Hepatocyte (in vitro differentiated cells): ENCODE results near the gene AXIN1. TPM values are rescaled to one million over a fixed set of nuclear protein-coding genes. Genes with fewer than 3 reads are reported as not detected.
A peak's percentile ranks its signal among the peaks of the same experiment; 100 is the strongest.

ENCODE experiments used
- DNase-seq: peaks from one replicate; pipeline ENCODE4 v3.0.0-alpha.2; 2016; ENCODE audit warnings: low spot score
- H2AFZ ChIP-seq: fragments of 200-600 bp; sonication (generic); 2 replicates; pipeline ENCODE4 v1.6.0; 2016; ENCODE audit warnings: antibody characterized with exemption, mild to moderate bottlenecking
- H3K27ac ChIP-seq: fragments of 200-600 bp; sonication (generic); 2 replicates; pipeline ENCODE4 v1.5.1; 2016; ENCODE audit warnings: mild to moderate bottlenecking
- H3K27me3 ChIP-seq: fragments of 200-600 bp; sonication (generic); 2 replicates; pipeline ENCODE4 v1.6.1; 2016
- H3K36me3 ChIP-seq: fragments of 200-600 bp; sonication (generic); replicated peaks from 2 replicates; pipeline ENCODE4 v1.5.1; 2016; ENCODE audit warnings: low read depth; ENCODE audit not compliant: insufficient read depth
- H3K4me1 ChIP-seq: fragments of 200-600 bp; sonication (generic); 2 replicates; pipeline ENCODE4 v1.5.1; 2016; ENCODE audit warnings: mild to moderate bottlenecking, moderate library complexity; ENCODE audit not compliant: insufficient read depth
- H3K4me2 ChIP-seq: fragments of 200-600 bp; sonication (generic); 2 replicates; pipeline ENCODE4 v1.6.0; 2016
- H3K4me3 ChIP-seq: fragments of 200-600 bp; sonication (generic); 2 replicates; pipeline ENCODE4 v1.5.1; 2016; ENCODE audit warnings: mild to moderate bottlenecking
- H3K79me2 ChIP-seq: fragments of 200-600 bp; sonication (generic); 2 replicates; pipeline ENCODE4 v1.6.0; 2017; ENCODE audit warnings: mild to moderate bottlenecking
- H3K9me2 ChIP-seq: fragments of 200-600 bp; sonication (generic); replicated peaks from 2 replicates; pipeline ENCODE4 v1.6.0; 2017; ENCODE audit warnings: mild to moderate bottlenecking; ENCODE audit not compliant: insufficient read depth
- H3K9me3 ChIP-seq: fragments of 200-600 bp; sonication (generic); 2 replicates; pipeline ENCODE4 v1.5.1; 2016; ENCODE audit warnings: low read depth, mild to moderate bottlenecking
- H4K20me1 ChIP-seq: fragments of 200-600 bp; sonication (generic); 2 replicates; pipeline ENCODE4 v1.6.0; 2016; ENCODE audit warnings: mild to moderate bottlenecking; ENCODE audit not compliant: insufficient read depth, poor library complexity, severe bottlenecking
- EZH2 ChIP-seq: fragments of 200-600 bp; sonication (generic); IDR thresholded peaks from 2 replicates; pipeline ENCODE4 v1.6.1; 2016; ENCODE audit warnings: antibody characterized with exemption, mild to moderate bottlenecking, borderline replicate concordance
- EZH2phosphoT487 ChIP-seq: fragments of 200-600 bp; sonication (generic); IDR thresholded peaks from one replicate; pipeline ENCODE4 v1.6.1; 2018; ENCODE audit warnings: antibody characterized with exemption, mild to moderate bottlenecking, low read depth, moderate library complexity; ENCODE audit not compliant: unreplicated experiment, severe bottlenecking
- whole genome bisulfite sequencing: methylation state at CpG from one replicate; pipeline ENCODE4 v1.1.6; 2016; ENCODE audit warnings: low lambda C conversion rate; ENCODE audit errors: missing lambda C conversion rate; 5-methylcytosine and 5-hydroxymethylcytosine counted together
- polyA plus RNA-seq: library from polyadenylated mRNA; unstranded; fragments of >200 nt; fragmentation: Nextera tagmentation; extraction: Ambion mirVana; gene quantifications from 2 replicates; pipeline ENCODE4 v1.2.1, GENCODE V29; 2016
- total RNA-seq: library from RNA; depleted of rRNA; stranded (reverse); fragments of >200 nt; gene quantifications from 2 replicates; pipeline ENCODE4 v1.2.3, GENCODE V29; 2014
- TF ChIP-seq, protein P1 (sequence below): fragments of 200-600 bp; sonication (generic); IDR thresholded peaks from 2 replicates; pipeline ENCODE4 v1.5.1; 2016; ENCODE audit warnings: antibody characterized with exemption, mild to moderate bottlenecking; ENCODE audit not compliant: poor library complexity

Gene AXIN1
- total and polyA plus RNA-seq, 2 experiments from 2014 or later: 16.1 to 27.2 TPM

DNA sequence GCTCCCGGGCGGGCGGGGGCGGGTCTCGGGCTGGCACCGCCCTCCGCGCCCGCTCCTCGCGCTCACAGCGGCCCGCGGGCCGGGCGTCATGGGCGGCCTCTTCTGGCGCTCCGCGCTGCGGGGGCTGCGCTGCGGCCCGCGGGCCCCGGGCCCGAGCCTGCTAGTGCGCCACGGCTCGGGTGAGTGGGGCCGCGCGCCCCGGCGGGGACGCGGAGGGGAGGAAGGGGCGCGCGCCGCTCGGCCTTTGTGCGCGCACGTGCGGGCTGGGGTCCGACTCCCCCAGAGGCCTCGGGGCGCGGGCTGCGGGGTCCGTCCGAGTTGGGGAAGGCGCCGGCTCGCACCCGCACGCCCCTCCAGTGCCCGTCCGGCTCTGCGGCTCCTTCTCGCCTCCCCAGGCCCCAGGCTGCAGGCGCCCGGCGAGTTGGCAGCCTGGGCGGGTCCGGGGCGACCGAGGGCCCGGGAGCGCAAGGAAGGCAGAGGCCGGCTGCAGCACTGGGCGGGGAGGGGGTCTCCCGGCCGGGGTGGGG, 44.7 kb upstream of the AXIN1 start, which contains the start of gene NME4:
TSS of gene NME4 (plus strand) at position 65 of the 527 bp plus-strand sequence. CDS start at position 89, 24 bp downstream.
- Histone ChIP-seq H2AFZ (peak within 1 kb of the TSS; percentile 90), H3K27me3 (no peaks in the 10 kb centered on the region), H4K20me1 (no peaks in the 10 kb centered on the region), H3K27ac (peak within 1 kb of the TSS; percentile 87), H3K9me3 (no peaks in the 10 kb centered on the region), H3K79me2 (peaks cover 22% of the 10 kb centered on the region), H3K4me2 (peak within 1 kb of the TSS; percentile 93), H3K9me2 (no peaks in the 10 kb centered on the region), H3K36me3 (no peaks in the 10 kb centered on the region), H3K4me1 (peaks cover 19% of the 10 kb centered on the region), H3K4me3 (peak within 1 kb of the TSS; percentile 82)
- no peak for TF ChIP-seq EZH2
- TF ChIP-seq, protein P1, sequence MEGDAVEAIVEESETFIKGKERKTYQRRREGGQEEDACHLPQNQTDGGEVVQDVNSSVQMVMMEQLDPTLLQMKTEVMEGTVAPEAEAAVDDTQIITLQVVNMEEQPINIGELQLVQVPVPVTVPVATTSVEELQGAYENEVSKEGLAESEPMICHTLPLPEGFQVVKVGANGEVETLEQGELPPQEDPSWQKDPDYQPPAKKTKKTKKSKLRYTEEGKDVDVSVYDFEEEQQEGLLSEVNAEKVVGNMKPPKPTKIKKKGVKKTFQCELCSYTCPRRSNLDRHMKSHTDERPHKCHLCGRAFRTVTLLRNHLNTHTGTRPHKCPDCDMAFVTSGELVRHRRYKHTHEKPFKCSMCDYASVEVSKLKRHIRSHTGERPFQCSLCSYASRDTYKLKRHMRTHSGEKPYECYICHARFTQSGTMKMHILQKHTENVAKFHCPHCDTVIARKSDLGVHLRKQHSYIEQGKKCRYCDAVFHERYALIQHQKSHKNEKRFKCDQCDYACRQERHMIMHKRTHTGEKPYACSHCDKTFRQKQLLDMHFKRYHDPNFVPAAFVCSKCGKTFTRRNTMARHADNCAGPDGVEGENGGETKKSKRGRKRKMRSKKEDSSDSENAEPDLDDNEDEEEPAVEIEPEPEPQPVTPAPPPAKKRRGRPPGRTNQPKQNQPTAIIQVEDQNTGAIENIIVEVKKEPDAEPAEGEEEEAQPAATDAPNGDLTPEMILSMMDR: no peak
- TF ChIP-seq EZH2phosphoT487: no peak
- WGBS: 2% methylated on average over 36 of the region's 75 CpGs
- DNase-seq: peak; percentile 73

DNA sequence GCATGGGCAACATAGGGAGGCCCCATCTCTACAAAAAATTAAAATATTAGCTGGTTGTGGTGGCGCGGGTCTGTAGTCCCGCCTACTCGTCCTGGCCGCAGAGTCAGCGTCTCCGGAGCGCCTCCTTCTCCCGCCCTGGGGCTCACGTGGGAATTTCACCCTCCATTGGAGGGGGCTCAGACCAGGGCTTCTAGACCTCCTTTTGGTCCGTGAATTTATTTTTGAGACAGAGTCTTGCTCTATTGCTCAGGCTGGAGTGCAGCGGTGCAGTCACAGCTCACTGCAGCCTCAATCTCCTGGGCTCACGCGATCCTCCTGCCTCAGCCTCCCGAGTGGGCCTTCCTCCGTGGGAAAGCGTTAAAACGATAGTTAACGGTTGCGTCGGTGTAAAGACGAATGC, 44.1 kb upstream of the AXIN1 start:
- DNase-seq: peak; percentile 80
- peak overlapping the region; percentile 90 for H2AFZ ChIP-seq
- TF ChIP-seq EZH2phosphoT487 (no peak), EZH2 (no peak)
- TF ChIP-seq, protein P1: no peak
- H3K4me3 ChIP-seq: peak overlapping the region; percentile 82
- peaks cover 19% of the 10 kb centered on the region for H3K4me1 ChIP-seq
- H3K9me2 ChIP-seq: no peaks in the 10 kb centered on the region
- peak overlapping the region; percentile 87 for H3K27ac ChIP-seq
- H4K20me1 ChIP-seq: no peaks in the 10 kb centered on the region
- peak overlapping the region; percentile 93 for H3K4me2 ChIP-seq
- peaks cover 22% of the 10 kb centered on the region for H3K79me2 ChIP-seq
- no peaks in the 10 kb centered on the region for H3K27me3 ChIP-seq
- no peaks in the 10 kb centered on the region for H3K36me3 ChIP-seq
- WGBS: 4% methylated on average over 22 of the region's 22 CpGs
- no peaks in the 10 kb centered on the region for H3K9me3 ChIP-seq

DNA sequence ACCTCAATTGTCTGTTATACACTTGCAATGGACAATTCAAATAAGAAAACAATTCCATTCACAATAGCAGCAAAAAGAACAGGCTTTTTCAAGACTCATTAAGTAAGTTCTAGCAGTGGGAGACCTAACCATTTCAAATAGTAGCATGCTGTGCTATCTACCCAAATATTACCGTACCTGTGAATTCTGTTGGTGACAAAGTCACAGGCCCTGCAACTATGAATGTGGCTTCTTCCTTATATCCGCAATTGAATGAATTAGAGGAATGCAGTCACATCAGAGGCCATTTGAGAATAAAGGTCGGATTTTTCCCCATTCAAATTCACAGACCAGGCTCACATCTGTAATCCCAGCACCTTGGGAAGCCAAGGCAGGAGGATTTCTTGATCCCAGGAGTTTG, 43.7 kb upstream of the AXIN1 start:
- 32% methylated on average over 3 of the region's 3 CpGs for WGBS
- TF ChIP-seq, protein P1: no peak
- TF ChIP-seq EZH2 (no peak), EZH2phosphoT487 (no peak)
- Histone ChIP-seq H3K9me3 (no peaks in the 10 kb centered on the region), H3K27ac (peak overlapping the region; percentile 87), H4K20me1 (no peaks in the 10 kb centered on the region), H2AFZ (peak overlapping the region; percentile 90), H3K4me2 (peak overlapping the region; percentile 93), H3K4me1 (peaks cover 19% of the 10 kb centered on the region), H3K27me3 (no peaks in the 10 kb centered on the region), H3K79me2 (peaks cover 26% of the 10 kb centered on the region), H3K4me3 (peak overlapping the region; percentile 82), H3K9me2 (no peaks in the 10 kb centered on the region), H3K36me3 (no peaks in the 10 kb centered on the region)
- DNase-seq: no peak
